Neural cell (in vitro differentiated cells): ENCODE measurements around the gene NES. TPM values are rescaled to one million over a fixed set of nuclear protein-coding genes. Genes with fewer than 3 reads are reported as not detected.
A peak's percentile ranks its signal among the peaks of the same experiment; 100 is the strongest.

Source experiments
- H2AFZ ChIP-seq: fragments of 200-600, 300-800 bp; sonication (generic), shearing (Covaris generic); 2 replicates; pipeline ENCODE4 v1.6.0; 2014; ENCODE audit warnings: low read depth, mild to moderate bottlenecking, antibody characterized with exemption, low read length, moderate library complexity
- H3F3A ChIP-seq: fragments of 200-600 bp; shearing (Covaris generic); 2 replicates; pipeline ENCODE4 v1.6.1; 2016; ENCODE audit warnings: mild to moderate bottlenecking, moderate library complexity, mixed read lengths, antibody characterized with exemption, low read length; ENCODE audit not compliant: insufficient read depth, poor library complexity, severe bottlenecking
- H3K27ac ChIP-seq: fragments of 200-600, 300-800 bp; sonication (generic), shearing (Covaris generic); 2 replicates; pipeline ENCODE4 v1.5.1; 2014; ENCODE audit warnings: mild to moderate bottlenecking, low read length, moderate library complexity
- H3K27me3 ChIP-seq: fragments of 300-800, 200-600 bp; sonication (generic), shearing (Covaris generic); 2 replicates; pipeline ENCODE4 v1.6.0; 2014; ENCODE audit warnings: mild to moderate bottlenecking, low read depth, low read length, moderate library complexity; ENCODE audit not compliant: insufficient read depth
- H3K36me3 ChIP-seq: fragments of 300-800, 200-600 bp; sonication (generic), shearing (Covaris generic); 2 replicates; pipeline ENCODE4 v1.5.1; 2014; ENCODE audit warnings: mild to moderate bottlenecking, antibody characterized with exemption, low read length, moderate library complexity; ENCODE audit not compliant: insufficient read depth
- H3K4me2 ChIP-seq: fragments of 300-800, 200-600 bp; sonication (generic), shearing (Covaris generic); 2 replicates; pipeline ENCODE4 v1.6.0; 2014; ENCODE audit warnings: mild to moderate bottlenecking, low read length
- H3K4me3 ChIP-seq: fragments of 300-800, 200-600 bp; sonication (generic), shearing (Covaris generic); 2 replicates; pipeline ENCODE4 v1.5.1; 2014; ENCODE audit warnings: mild to moderate bottlenecking, low read length, moderate library complexity
- H3K79me2 ChIP-seq: fragments of 200-600 bp; shearing (Covaris generic); replicated peaks from 2 replicates; pipeline ENCODE4 v1.6.0; 2014; ENCODE audit warnings: mild to moderate bottlenecking, low read length, moderate library complexity; ENCODE audit not compliant: insufficient read depth
- H3K9ac ChIP-seq: fragments of 300-800, 200-600 bp; sonication (generic), shearing (Covaris generic); 2 replicates; pipeline ENCODE4 v1.6.1; 2016; ENCODE audit warnings: mild to moderate bottlenecking, low read length, mixed read lengths
- H3K9me2 ChIP-seq: fragments of 200-600 bp; shearing (Covaris generic); 2 replicates; pipeline ENCODE4 v1.6.1; 2016; ENCODE audit warnings: mild to moderate bottlenecking, low read length, mixed read lengths; ENCODE audit not compliant: insufficient read depth
- H3K9me3 ChIP-seq: fragments of 200-600, 300-800 bp; sonication (generic), shearing (Covaris generic); 2 replicates; pipeline ENCODE4 v1.6.1; 2016; ENCODE audit warnings: mild to moderate bottlenecking, mixed run types, low read length, moderate library complexity, mixed read lengths
- H4K20me1 ChIP-seq: fragments of 200-600 bp; shearing (Covaris generic); 2 replicates; pipeline ENCODE4 v1.6.1; 2016; ENCODE audit warnings: mild to moderate bottlenecking, mixed run types; ENCODE audit not compliant: insufficient read depth
- CTCF ChIP-seq: fragments of 450-650 bp; IDR thresholded peaks from 2 replicates; pipeline ENCODE4 v1.5.1; 2014; ENCODE audit warnings: antibody characterized with exemption, mild to moderate bottlenecking, moderate library complexity; ENCODE audit not compliant: poor library complexity, severe bottlenecking
- EP300 ChIP-seq: fragments of 450-650 bp; conservative IDR thresholded peaks from 2 replicates; pipeline ENCODE4 v1.6.1; 2014; ENCODE audit warnings: antibody characterized with exemption, mild to moderate bottlenecking, moderate library complexity; ENCODE audit not compliant: poor library complexity, severe bottlenecking
- EZH2 ChIP-seq: fragments of 200-600, 300-800 bp; shearing (Covaris generic), sonication (generic); IDR thresholded peaks from 2 replicates; pipeline ENCODE4 v1.6.1; 2014; ENCODE audit warnings: antibody characterized with exemption, low read length, borderline replicate concordance, mild to moderate bottlenecking; ENCODE audit not compliant: insufficient read depth, poor library complexity, severe bottlenecking
- MXI1 ChIP-seq: fragments of 450-650 bp; conservative IDR thresholded peaks from 2 replicates; pipeline ENCODE4 v1.6.1; 2014; ENCODE audit warnings: antibody characterized with exemption, mild to moderate bottlenecking; ENCODE audit not compliant: poor library complexity, severe bottlenecking
- POLR2AphosphoS5 ChIP-seq: IDR thresholded peaks from 2 replicates; pipeline ENCODE4 v1.6.1; 2012
- RAD21 ChIP-seq: fragments of 450-650 bp; conservative IDR thresholded peaks from 2 replicates; pipeline ENCODE4 v1.6.1; 2014; ENCODE audit warnings: antibody characterized with exemption, mild to moderate bottlenecking, moderate library complexity
- SMC3 ChIP-seq: fragments of 450-650 bp; conservative IDR thresholded peaks from 2 replicates; pipeline ENCODE4 v1.6.1; 2014; ENCODE audit warnings: antibody characterized with exemption, mild to moderate bottlenecking, moderate library complexity; ENCODE audit not compliant: poor library complexity
- TAF1 ChIP-seq: IDR thresholded peaks from 2 replicates; pipeline ENCODE4 v1.6.1; 2012; ENCODE audit warnings: low read depth
- polyA plus RNA-seq: library from polyadenylated mRNA; depleted of rRNA; stranded (reverse); fragments of >200 nt; gene quantifications from 2 replicates; pipeline ENCODE4 v1.2.3, GENCODE V29; 2014

NES gene
- polyA plus RNA-seq, 1 donor from 2014 or later: 9.9 TPM

GRCh38 chr1:156642265-156643048 lies 34.8 kb downstream of the NES start:
- H3K9ac ChIP-seq: peak overlapping the region; percentile 54
- no peaks in the 10 kb centered on the region for H3F3A ChIP-seq
- H3K9me2 ChIP-seq: no peaks in the 10 kb centered on the region
- H3K4me2 ChIP-seq: peak overlapping the region; percentile 35
- peaks cover 37% of the 10 kb centered on the region for H3K27me3 ChIP-seq
- H3K27ac ChIP-seq: no peak overlapping the region
- H3K4me3 ChIP-seq: peak overlapping the region; percentile 71
- no peaks in the 10 kb centered on the region for H3K36me3 ChIP-seq
- H4K20me1 ChIP-seq: no peaks in the 10 kb centered on the region
- no peaks in the 10 kb centered on the region for H3K79me2 ChIP-seq
- TF ChIP-seq CTCF (peak; percentile 2), EP300 (no peak), EZH2 (no peak)
- no peaks in the 10 kb centered on the region for H3K9me3 ChIP-seq
- H2AFZ ChIP-seq: no peak overlapping the region

- peak; percentile 13 for TF ChIP-seq CTCF
- TF ChIP-seq EP300: no peak
- peak within 1 kb of the TSS; percentile 35 for H3K4me2 ChIP-seq
- H3K36me3 ChIP-seq: no peaks in the 10 kb centered on the region
- H2AFZ ChIP-seq: no peak within 1 kb of the TSS
- H3K4me3 ChIP-seq: peak within 1 kb of the TSS; percentile 71
- no peaks in the 10 kb centered on the region for H4K20me1 ChIP-seq
- peak within 1 kb of the TSS; percentile 54 for H3K9ac ChIP-seq
- H3K27ac ChIP-seq: no peak within 1 kb of the TSS
- H3K27me3 ChIP-seq: peaks cover 35% of the 10 kb centered on the region
- H3F3A ChIP-seq: no peaks in the 10 kb centered on the region
- H3K9me2 ChIP-seq: no peaks in the 10 kb centered on the region
- no peaks in the 10 kb centered on the region for H3K9me3 ChIP-seq
- H3K79me2 ChIP-seq: no peaks in the 10 kb centered on the region
Observed at GRCh38 chr1:156641761-156642264, 35.4 kb downstream of the NES start, which contains the start of gene BCAN. Gene BCAN, plus strand, starts transcription at chr1:156642117. Its CDS starts 3,938 bp downstream, at chr1:156646055.

GRCh38 chr1:156640842-156641706 lies 36.1 kb downstream of the NES start:
- Histone ChIP-seq H3K27me3 (peaks cover 34% of the 10 kb centered on the region), H3K79me2 (no peaks in the 10 kb centered on the region), H4K20me1 (no peaks in the 10 kb centered on the region), H3K9me2 (no peaks in the 10 kb centered on the region), H3K9me3 (no peaks in the 10 kb centered on the region), H3K4me2 (peak overlapping the region; percentile 30), H3K36me3 (no peaks in the 10 kb centered on the region), H3K27ac (no peak overlapping the region), H3K4me3 (peak overlapping the region; percentile 71), H2AFZ (no peak overlapping the region), H3K9ac (peak overlapping the region; percentile 54), H3F3A (no peaks in the 10 kb centered on the region)
- TF ChIP-seq EP300: no peak
- no peak for TF ChIP-seq EZH2
- TF ChIP-seq SMC3: no peak
- TF ChIP-seq MXI1: no peak
- TF ChIP-seq TAF1: no peak
- no peak for TF ChIP-seq CTCF
- TF ChIP-seq RAD21: no peak
- TF ChIP-seq POLR2AphosphoS5: no peak
